ENCODE measurements around the gene MIR17HG.
A peak's percentile ranks its signal among the peaks of the same experiment; 100 is the strongest.

MIR17HG gene

DNA sequence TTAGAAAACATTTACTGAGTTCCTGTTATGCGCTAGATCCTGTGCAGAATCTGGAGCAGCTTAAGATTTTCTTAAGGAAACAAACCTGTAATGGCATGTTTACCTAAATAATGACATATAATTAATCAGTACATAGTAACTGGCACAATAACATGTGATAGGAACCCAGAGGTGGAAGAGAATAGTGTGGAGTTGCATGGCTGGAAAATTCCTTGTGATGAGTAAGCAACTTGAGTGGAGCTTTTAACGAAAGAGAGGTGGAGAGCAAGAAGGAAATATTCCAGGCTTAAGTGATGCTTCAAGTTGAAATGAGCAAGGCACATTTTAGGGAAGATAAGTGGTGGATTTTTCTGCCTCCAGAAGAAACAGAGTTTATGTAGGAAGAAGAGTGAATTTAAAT is 41.7 kb downstream of the MIR17HG start:
- DNase-seq (ENCODE audit: low spot score): no peak
- no peak for TF ChIP-seq CTCF (IDR thresholded peaks at IDR 0.05; ENCODE audit: extremely low read depth, insufficient read depth, missing control alignments)
- in situ Hi-C loops (cut with MboI; ENCODE audit: low pct_unique_long_range_greater_than_20kb, low sequenced_read_pairs, unreplicated experiment): loop anchor here (25.0 kb wide), 1 partner anchor 323 kb away; no protein-coding TSS in a partner anchor

GRCh38 chr13:91397595-91397994 is 50.1 kb downstream of the MIR17HG start:
- no peak for DNase-seq (ENCODE audit: low spot score)
- in situ Hi-C loops (cut with MboI; ENCODE audit: low pct_unique_long_range_greater_than_20kb, low sequenced_read_pairs, unreplicated experiment): loop anchor here (25.0 kb wide), 1 partner anchor 315 kb away; no protein-coding TSS in a partner anchor
- TF ChIP-seq CTCF (IDR thresholded peaks at IDR 0.05; ENCODE audit: extremely low read depth, insufficient read depth, missing control alignments): no peak

DNA sequence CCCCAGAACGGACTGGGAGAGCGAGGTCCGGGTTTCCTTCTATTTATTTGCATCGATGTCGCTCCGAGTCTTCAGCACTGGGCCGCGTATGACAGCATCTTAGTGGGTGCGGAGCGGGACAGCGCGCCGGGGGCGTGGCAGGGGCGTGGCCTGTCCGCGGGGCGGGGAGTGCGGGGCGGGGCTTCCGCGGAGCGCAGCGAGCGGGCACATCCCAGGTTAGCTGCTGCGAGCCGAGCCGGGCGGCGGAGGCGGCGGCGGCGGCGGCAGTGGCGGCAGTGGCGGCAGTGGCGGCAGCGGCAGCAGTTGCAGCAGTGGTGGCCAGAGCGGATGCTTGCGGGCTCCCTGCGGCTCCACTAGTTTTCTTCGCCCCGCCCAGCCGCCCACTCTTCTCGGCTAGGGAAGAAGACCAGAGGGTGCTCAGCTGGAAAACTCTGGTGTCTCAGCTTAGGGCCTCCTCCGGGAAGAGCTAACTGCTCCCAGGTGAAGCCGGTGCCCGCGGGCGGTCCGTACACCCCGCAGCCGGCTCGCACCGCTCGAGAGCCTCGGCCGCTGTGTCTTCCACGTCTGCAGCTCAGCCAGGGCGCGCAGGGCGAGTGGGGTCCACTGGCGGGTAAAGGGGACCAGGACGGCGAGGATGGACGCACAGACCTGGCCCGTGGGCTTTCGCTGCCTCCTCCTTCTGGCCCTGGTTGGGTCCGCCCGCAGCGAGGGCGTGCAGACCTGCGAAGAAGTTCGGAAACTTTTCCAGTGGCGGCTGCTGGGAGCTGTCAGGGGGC is 51.1 kb downstream of the MIR17HG start, which contains the start of gene GPC5:
Gene GPC5, plus strand, starts transcription at position 209 of the 776 bp plus-strand sequence.
- peak; percentile 94 for DNase-seq (ENCODE audit: low spot score)
- no peak for TF ChIP-seq CTCF (IDR thresholded peaks at IDR 0.05; ENCODE audit: extremely low read depth, insufficient read depth, missing control alignments)
- in situ Hi-C loops (cut with MboI; ENCODE audit: low pct_unique_long_range_greater_than_20kb, low sequenced_read_pairs, unreplicated experiment): loop anchor here (25.0 kb wide), 1 partner anchor 314 kb away; no protein-coding TSS in a partner anchor

DNA sequence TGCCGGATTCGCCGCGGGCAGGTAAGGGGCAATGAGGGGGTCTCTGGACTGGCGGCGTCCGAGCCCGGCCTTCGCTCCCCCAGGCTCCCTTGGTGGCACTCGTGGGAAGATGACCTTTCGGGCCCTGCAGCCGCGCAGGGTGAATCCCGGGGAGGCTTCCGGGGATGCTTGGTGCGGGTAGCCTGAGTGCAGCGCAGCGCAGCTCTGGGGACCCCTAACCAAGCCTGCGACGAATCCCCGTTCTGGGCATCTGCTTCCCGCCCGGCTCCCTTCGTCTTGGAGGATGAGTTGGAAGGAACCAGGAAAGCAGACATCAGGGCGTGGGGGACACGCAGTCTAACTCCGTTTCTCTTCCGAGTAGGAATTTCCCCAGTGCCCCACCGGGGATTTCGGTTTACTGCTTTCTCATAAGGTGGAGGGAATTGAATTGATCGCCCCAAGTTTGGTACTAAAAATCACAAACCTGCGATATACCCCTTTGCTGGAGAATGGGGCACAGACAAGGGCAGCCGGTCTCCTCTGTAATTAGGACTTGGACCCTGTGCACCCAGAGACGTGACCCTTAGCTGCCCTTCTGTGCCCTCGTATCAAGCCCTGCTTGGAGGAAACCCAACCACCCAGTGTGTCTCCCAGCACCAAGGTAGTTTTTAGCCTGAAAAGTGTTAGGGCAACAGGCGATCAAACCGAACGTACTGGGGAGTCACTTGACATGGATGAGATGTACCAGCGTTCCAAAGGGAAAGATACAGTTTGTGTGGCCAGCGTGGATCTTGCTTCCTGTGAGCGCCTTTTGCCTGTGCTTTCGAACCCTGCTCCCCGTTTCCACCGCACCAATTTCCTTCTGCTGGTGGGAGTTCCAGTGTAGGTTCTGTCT is 51.9 kb downstream of the MIR17HG start:
- TF ChIP-seq CTCF (IDR thresholded peaks at IDR 0.05; ENCODE audit: extremely low read depth, insufficient read depth, missing control alignments): no peak
- DNase-seq (ENCODE audit: low spot score): no peak
- in situ Hi-C loops (cut with MboI; ENCODE audit: low pct_unique_long_range_greater_than_20kb, low sequenced_read_pairs, unreplicated experiment): loop anchor here (25.0 kb wide), 2 partner anchors 262 to 313 kb away; no protein-coding TSS in a partner anchor

DNA sequence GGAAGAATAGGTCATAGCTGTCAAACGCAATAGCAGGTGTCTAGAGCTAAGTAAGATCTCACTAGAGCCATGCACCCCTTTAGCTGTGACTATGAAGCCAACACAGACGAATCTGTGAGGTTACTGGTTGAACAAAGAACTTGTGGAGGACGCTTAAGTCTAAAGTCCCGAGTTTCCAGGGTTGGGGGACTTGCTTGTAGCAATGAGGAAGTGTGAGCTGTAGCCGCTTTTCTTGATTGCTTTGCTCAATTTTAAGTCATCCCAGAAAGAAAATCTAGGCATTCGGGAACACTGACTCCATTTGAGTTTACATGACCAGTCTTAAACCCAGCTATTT is 52.5 kb downstream of the MIR17HG start:
- in situ Hi-C loops (cut with MboI; ENCODE audit: low pct_unique_long_range_greater_than_20kb, low sequenced_read_pairs, unreplicated experiment): loop anchor here (25.0 kb wide), 1 partner anchor 263 kb away; no protein-coding TSS in a partner anchor
- TF ChIP-seq CTCF (IDR thresholded peaks at IDR 0.05; ENCODE audit: extremely low read depth, insufficient read depth, missing control alignments): no peak
- peak; percentile 25 for DNase-seq (ENCODE audit: low spot score)

DNA sequence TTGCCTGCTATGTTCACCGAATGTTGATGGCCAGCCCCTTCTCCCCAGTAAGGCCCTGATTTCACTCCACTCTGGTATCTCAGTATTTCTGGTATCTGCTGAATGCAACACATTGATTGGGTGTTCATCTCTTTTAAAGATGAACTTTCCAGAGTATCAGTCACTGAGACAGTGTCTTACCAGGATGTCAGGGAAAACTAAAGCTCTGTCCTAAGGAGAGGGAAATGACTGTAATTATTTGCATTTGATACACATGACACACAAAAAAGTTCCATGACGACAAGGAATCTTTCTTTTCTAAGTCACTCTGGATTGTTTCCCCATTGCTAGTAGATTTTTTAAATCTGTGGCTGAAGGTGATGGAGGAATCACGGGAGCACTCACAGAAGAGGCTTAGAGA is 53.2 kb downstream of the MIR17HG start:
- TF ChIP-seq CTCF (IDR thresholded peaks at IDR 0.05; ENCODE audit: extremely low read depth, insufficient read depth, missing control alignments): no peak
- in situ Hi-C loops (cut with MboI; ENCODE audit: low pct_unique_long_range_greater_than_20kb, low sequenced_read_pairs, unreplicated experiment): loop anchor here (25.0 kb wide), 1 partner anchor 263 kb away; no protein-coding TSS in a partner anchor
- no peak for DNase-seq (ENCODE audit: low spot score)

Data from GM13977 (cell line).